Osteoblast (primary cell): Measurements from ENCODE around the gene DLGAP1. TPM values are rescaled to one million over a fixed set of nuclear protein-coding genes. Genes with fewer than 3 reads are reported as not detected.

ENCODE experiments used
- DNase-seq: peaks from one replicate; pipeline ENCODE4 v3.0.0; 2011; ENCODE audit warnings: low spot score, mixed read lengths; ENCODE audit not compliant: insufficient read length; ENCODE audit errors: missing footprints
- H2AFZ ChIP-seq: 2 replicates; pipeline ENCODE4 v1.6.0; 2011; ENCODE audit warnings: mild to moderate bottlenecking, low read length
- H3K27ac ChIP-seq: 2 replicates; pipeline ENCODE4 v1.5.1; 2011; ENCODE audit warnings: mild to moderate bottlenecking, low read depth, low read length, moderate library complexity
- H3K27me3 ChIP-seq: 2 replicates; pipeline ENCODE4 v1.6.0; 2012; ENCODE audit warnings: mild to moderate bottlenecking, control low read depth, inconsistent platforms, low read length, moderate library complexity; ENCODE audit not compliant: insufficient read depth
- H3K36me3 ChIP-seq: 2 replicates; pipeline ENCODE4 v1.5.1; 2011; ENCODE audit warnings: mild to moderate bottlenecking, low read length, control low read depth, moderate library complexity; ENCODE audit not compliant: insufficient read depth
- H3K4me1 ChIP-seq: 2 replicates; pipeline ENCODE4 v1.5.1; 2011; ENCODE audit warnings: mild to moderate bottlenecking, low read length, control low read depth, moderate library complexity; ENCODE audit not compliant: insufficient read depth
- H3K4me2 ChIP-seq: 2 replicates; pipeline ENCODE4 v1.6.0; 2011; ENCODE audit warnings: mild to moderate bottlenecking, low read length; ENCODE audit not compliant: insufficient read depth
- H3K4me3 ChIP-seq: fragments of 200-600 bp; sonication (generic); 3 replicates; pipeline ENCODE4 v1.5.1; 2012; ENCODE audit warnings: mild to moderate bottlenecking, low read length, inconsistent platforms; ENCODE audit not compliant: insufficient read depth
- H3K79me2 ChIP-seq: 2 replicates; pipeline ENCODE4 v1.6.0; 2012; ENCODE audit warnings: mild to moderate bottlenecking, low read length, control low read depth, inconsistent platforms; ENCODE audit not compliant: insufficient read depth
- H3K9me3 ChIP-seq: 2 replicates; pipeline ENCODE4 v1.5.1; 2011; ENCODE audit warnings: low read depth, low read length, control low read depth
- H4K20me1 ChIP-seq: 2 replicates; pipeline ENCODE4 v1.6.0; 2012; ENCODE audit warnings: mild to moderate bottlenecking, low read length, control low read depth; ENCODE audit not compliant: insufficient read depth
- CTCF ChIP-seq: IDR thresholded peaks from 2 replicates; pipeline ENCODE4 v1.5.1; 2011; ENCODE audit warnings: mild to moderate bottlenecking, low read depth, low read length, moderate library complexity; ENCODE audit errors: extremely low read depth
- total RNA-seq: library from RNA; depleted of rRNA; stranded (reverse); fragments of >200 nt; gene quantifications from 2 replicates; pipeline ENCODE4 v1.2.3, GENCODE V29; 2012

DLGAP1 gene
- total RNA-seq, 1 donor, result not detected

DNA sequence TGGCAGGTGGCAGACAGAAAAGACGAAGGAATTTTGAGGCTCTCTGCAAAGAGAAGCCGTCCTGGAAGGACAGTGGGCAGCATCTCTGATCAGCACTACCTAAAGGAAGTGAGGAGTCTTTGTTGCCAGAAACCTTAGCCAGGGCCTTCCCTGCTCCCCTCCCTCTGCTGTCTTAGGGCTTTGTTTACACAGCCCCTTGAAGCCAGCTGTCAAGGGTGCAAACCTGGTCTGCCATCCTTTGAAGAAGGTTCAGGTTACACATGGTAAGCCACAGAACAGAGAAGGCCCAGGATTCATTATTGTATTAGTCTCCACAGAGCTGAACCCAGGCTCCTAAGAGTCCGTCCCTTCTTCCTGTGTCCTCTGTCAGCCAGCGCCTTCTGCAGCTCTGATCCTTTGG is 648.5 kb downstream of the DLGAP1 start:
- no peak overlapping the region for H3K4me3 ChIP-seq
- H3K27me3 ChIP-seq, result no peaks in the 10 kb centered on the region
- H3K4me1 ChIP-seq, result no peaks in the 10 kb centered on the region
- H3K79me2 ChIP-seq, result no peaks in the 10 kb centered on the region
- no peak for TF ChIP-seq CTCF
- DNase-seq, result no peak
- no peaks in the 10 kb centered on the region for H3K9me3 ChIP-seq
- H4K20me1 ChIP-seq, result no peaks in the 10 kb centered on the region
- H2AFZ ChIP-seq, result no peak overlapping the region
- no peak overlapping the region for H3K4me2 ChIP-seq
- no peak overlapping the region for H3K27ac ChIP-seq
- H3K36me3 ChIP-seq, result no peaks in the 10 kb centered on the region

- Histone ChIP-seq H3K27me3 (no peaks in the 10 kb centered on the region), H3K4me2 (no peak overlapping the region), H3K27ac (no peak overlapping the region), H3K79me2 (no peaks in the 10 kb centered on the region), H2AFZ (no peak overlapping the region), H3K9me3 (no peaks in the 10 kb centered on the region), H3K4me1 (no peaks in the 10 kb centered on the region), H3K4me3 (no peak overlapping the region), H3K36me3 (no peaks in the 10 kb centered on the region), H4K20me1 (no peaks in the 10 kb centered on the region)
- no peak for TF ChIP-seq CTCF
- no peak for DNase-seq
Observed at GRCh38 chr18:3804336-3804735, 650.8 kb downstream of the DLGAP1 start.

- Histone ChIP-seq H4K20me1 (no peaks in the 10 kb centered on the region), H3K4me3 (no peak overlapping the region), H3K4me2 (no peak overlapping the region), H3K9me3 (no peaks in the 10 kb centered on the region), H2AFZ (no peak overlapping the region), H3K79me2 (no peaks in the 10 kb centered on the region), H3K27me3 (no peaks in the 10 kb centered on the region), H3K27ac (no peak overlapping the region), H3K4me1 (no peaks in the 10 kb centered on the region), H3K36me3 (no peaks in the 10 kb centered on the region)
- no peak for TF ChIP-seq CTCF
- no peak for DNase-seq
Observed at GRCh38 chr18:3803350-3803749, 651.8 kb downstream of the DLGAP1 start.

DNA sequence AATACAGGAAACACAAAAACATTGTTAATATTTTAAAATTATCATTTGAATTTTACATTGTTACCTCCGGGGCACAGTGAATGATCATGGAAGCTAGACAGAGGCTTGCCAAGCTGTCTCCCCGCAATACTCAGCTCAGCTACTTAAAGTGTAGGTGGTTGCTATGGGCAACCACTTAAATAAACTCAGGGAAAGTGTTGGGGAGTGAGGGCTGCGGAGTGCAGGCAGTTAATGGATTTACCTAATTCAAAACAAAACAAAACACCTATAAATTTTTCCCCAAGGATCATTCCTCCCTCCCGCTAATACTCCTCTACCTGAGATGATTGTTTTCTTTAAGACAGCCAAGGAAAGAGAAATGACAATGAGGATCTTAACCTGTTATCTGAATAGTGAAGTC is 655.6 kb downstream of the DLGAP1 start:
- Histone ChIP-seq H3K4me1 (no peaks in the 10 kb centered on the region), H3K27ac (no peak overlapping the region), H2AFZ (no peak overlapping the region), H4K20me1 (no peaks in the 10 kb centered on the region), H3K4me2 (no peak overlapping the region), H3K9me3 (no peaks in the 10 kb centered on the region), H3K79me2 (no peaks in the 10 kb centered on the region), H3K27me3 (no peaks in the 10 kb centered on the region), H3K36me3 (no peaks in the 10 kb centered on the region), H3K4me3 (no peak overlapping the region)
- no peak for TF ChIP-seq CTCF
- DNase-seq, result no peak
